ENCODE data around the gene STOX1. TPM values are rescaled to one million over a fixed set of nuclear protein-coding genes. Genes with fewer than 3 reads are reported as not detected.
"Not testable (repeated sequence)": the region's sequence is repeated elsewhere in the genome, so short reads cannot be mapped to it uniquely, and the experiment has no call there.

The STOX1 gene
- total and polyA plus RNA-seq, 2 experiments from 2014 or later: 1.6 to 5.5 TPM

- no peak for DNase-seq (ENCODE audit: low spot score)
- H3K4me3 ChIP-seq: peak overlapping the region; percentile 54
- no peak overlapping the region for H2AFZ ChIP-seq
- 77% methylated on average over 5 of the region's 5 CpGs for WGBS (ENCODE audit: low lambda C conversion rate, missing lambda C conversion rate)
- no peaks in the 10 kb centered on the region for H3K36me3 ChIP-seq (replicated peaks; ENCODE audit: insufficient read depth, low read depth)
- peaks cover 17% of the 10 kb centered on the region for H3K4me1 ChIP-seq (ENCODE audit: insufficient read depth)
- peaks cover 56% of the 10 kb centered on the region for H3K79me2 ChIP-seq
- no peaks in the 10 kb centered on the region for H3K9me3 ChIP-seq (ENCODE audit: low read depth)
- no peaks in the 10 kb centered on the region for H3K9me2 ChIP-seq (replicated peaks; ENCODE audit: insufficient read depth)
- no peaks in the 10 kb centered on the region for H3K27me3 ChIP-seq
- peak overlapping the region; percentile 87 for H3K4me2 ChIP-seq
- H3K27ac ChIP-seq: no peak overlapping the region
- TF ChIP-seq CTCF (IDR thresholded peaks at IDR 0.05; ENCODE audit: poor library complexity): no peak
- no peak for TF ChIP-seq EZH2phosphoT487 (IDR thresholded peaks at IDR 0.05; ENCODE audit: low read depth, severe bottlenecking, unreplicated experiment)
- H4K20me1 ChIP-seq (ENCODE audit: insufficient read depth, poor library complexity, severe bottlenecking): no peaks in the 10 kb centered on the region
Observed at GRCh38 chr10:68902382-68902781, 75.1 kb downstream of the STOX1 start.

GRCh38 chr10:68924593-68924992 is 97.3 kb downstream of the STOX1 start:
- no peak overlapping the region for H3K27ac ChIP-seq
- TF ChIP-seq EZH2phosphoT487 (IDR thresholded peaks at IDR 0.05; ENCODE audit: low read depth, severe bottlenecking, unreplicated experiment): no peak
- no peak for TF ChIP-seq CTCF (IDR thresholded peaks at IDR 0.05; ENCODE audit: poor library complexity)
- no peak for TF ChIP-seq EZH2 (IDR thresholded peaks at IDR 0.05; ENCODE audit: borderline replicate concordance)
- H3K79me2 ChIP-seq: peaks cover 16% of the 10 kb centered on the region
- no peaks in the 10 kb centered on the region for H3K36me3 ChIP-seq (replicated peaks; ENCODE audit: insufficient read depth, low read depth)
- no peaks in the 10 kb centered on the region for H3K9me2 ChIP-seq (replicated peaks; ENCODE audit: insufficient read depth)
- no peak overlapping the region for H2AFZ ChIP-seq
- H4K20me1 ChIP-seq (ENCODE audit: insufficient read depth, poor library complexity, severe bottlenecking): no peaks in the 10 kb centered on the region
- no peak overlapping the region for H3K4me2 ChIP-seq
- H3K4me1 ChIP-seq (ENCODE audit: insufficient read depth): no peaks in the 10 kb centered on the region
- H3K27me3 ChIP-seq: no peaks in the 10 kb centered on the region
- DNase-seq (ENCODE audit: low spot score): no peak
- no peaks in the 10 kb centered on the region for H3K9me3 ChIP-seq (ENCODE audit: low read depth)
- H3K4me3 ChIP-seq: no peak overlapping the region

GRCh38 chr10:68925489-68925888 is 98.2 kb downstream of the STOX1 start:
- Histone ChIP-seq H3K79me2 (peaks cover 16% of the 10 kb centered on the region), H3K9me2 (replicated peaks; ENCODE audit: insufficient read depth) (no peaks in the 10 kb centered on the region), H3K36me3 (replicated peaks; ENCODE audit: insufficient read depth, low read depth) (no peaks in the 10 kb centered on the region), H3K4me3 (no peak overlapping the region), H4K20me1 (ENCODE audit: insufficient read depth, poor library complexity, severe bottlenecking) (no peaks in the 10 kb centered on the region), H3K4me1 (ENCODE audit: insufficient read depth) (no peaks in the 10 kb centered on the region), H3K27me3 (no peaks in the 10 kb centered on the region), H3K27ac (no peak overlapping the region), H2AFZ (no peak overlapping the region), H3K9me3 (ENCODE audit: low read depth) (no peaks in the 10 kb centered on the region), H3K4me2 (no peak overlapping the region)
- WGBS (ENCODE audit: low lambda C conversion rate, missing lambda C conversion rate): 97% methylated on average over 4 of the region's 4 CpGs
- no peak for TF ChIP-seq CTCF (IDR thresholded peaks at IDR 0.05; ENCODE audit: poor library complexity)
- TF ChIP-seq EZH2 (IDR thresholded peaks at IDR 0.05; ENCODE audit: borderline replicate concordance): no peak
- no peak for TF ChIP-seq EZH2phosphoT487 (IDR thresholded peaks at IDR 0.05; ENCODE audit: low read depth, severe bottlenecking, unreplicated experiment)
- no peak for DNase-seq (ENCODE audit: low spot score)

GRCh38 chr10:68929157-68929556 is 101.8 kb downstream of the STOX1 start:
- H3K4me1 ChIP-seq (ENCODE audit: insufficient read depth); H3K36me3 ChIP-seq (replicated peaks; ENCODE audit: insufficient read depth, low read depth); H3K4me3 ChIP-seq; H3K9me2 ChIP-seq (replicated peaks; ENCODE audit: insufficient read depth); H2AFZ ChIP-seq; H3K79me2 ChIP-seq; H3K27me3 ChIP-seq; H4K20me1 ChIP-seq (ENCODE audit: insufficient read depth, poor library complexity, severe bottlenecking); H3K4me2 ChIP-seq; H3K27ac ChIP-seq; DNase-seq (ENCODE audit: low spot score); H3K9me3 ChIP-seq (ENCODE audit: low read depth): not testable (repeated sequence)
- WGBS (ENCODE audit: low lambda C conversion rate, missing lambda C conversion rate): 100% methylated on average over 2 of the region's 2 CpGs

GRCh38 chr10:68929888-68930287 is 102.6 kb downstream of the STOX1 start:
- not testable (repeated sequence) for H3K4me1 ChIP-seq (ENCODE audit: insufficient read depth); H3K4me3 ChIP-seq; H3K4me2 ChIP-seq; H3K9me3 ChIP-seq (ENCODE audit: low read depth); H3K27ac ChIP-seq; H3K36me3 ChIP-seq (replicated peaks; ENCODE audit: insufficient read depth, low read depth); H2AFZ ChIP-seq; H3K79me2 ChIP-seq; DNase-seq (ENCODE audit: low spot score); H4K20me1 ChIP-seq (ENCODE audit: insufficient read depth, poor library complexity, severe bottlenecking); H3K9me2 ChIP-seq (replicated peaks; ENCODE audit: insufficient read depth); H3K27me3 ChIP-seq
- WGBS (ENCODE audit: low lambda C conversion rate, missing lambda C conversion rate): 98% methylated on average over 8 of the region's 8 CpGs

GRCh38 chr10:68932860-68933259 is 105.5 kb downstream of the STOX1 start:
- H3K79me2 ChIP-seq; H2AFZ ChIP-seq; H3K36me3 ChIP-seq (replicated peaks; ENCODE audit: insufficient read depth, low read depth); H3K9me2 ChIP-seq (replicated peaks; ENCODE audit: insufficient read depth); DNase-seq (ENCODE audit: low spot score); H3K27ac ChIP-seq; H3K4me3 ChIP-seq; H3K27me3 ChIP-seq; H4K20me1 ChIP-seq (ENCODE audit: insufficient read depth, poor library complexity, severe bottlenecking); H3K4me2 ChIP-seq; H3K9me3 ChIP-seq (ENCODE audit: low read depth); H3K4me1 ChIP-seq (ENCODE audit: insufficient read depth): not testable (repeated sequence)
- WGBS (ENCODE audit: low lambda C conversion rate, missing lambda C conversion rate): 97% methylated on average over 3 of the region's 3 CpGs
